ENCODE results near the gene PTPRM.

PTPRM gene

DNA sequence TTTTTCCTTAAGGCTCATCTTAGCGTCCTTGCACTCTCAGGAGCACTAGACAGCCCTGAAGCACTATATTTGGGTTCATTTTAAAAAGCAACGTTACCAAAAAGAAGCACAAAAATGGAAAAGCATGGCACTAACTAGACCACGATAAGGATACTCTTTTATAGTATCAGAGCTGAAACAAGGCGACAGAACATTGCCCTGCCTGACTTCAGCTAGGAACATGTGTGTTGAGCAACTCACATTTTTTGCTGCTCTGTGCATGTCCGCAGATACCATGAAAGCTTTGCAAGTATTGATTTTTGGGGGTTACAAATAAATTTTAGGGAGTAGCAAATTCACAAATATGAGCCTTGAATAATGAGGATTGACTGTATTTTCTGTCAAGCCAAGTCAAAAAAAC, 332.0 kb downstream of the PTPRM start:
- DNase-seq (ENCODE audit: low read depth) = no peak

DNA sequence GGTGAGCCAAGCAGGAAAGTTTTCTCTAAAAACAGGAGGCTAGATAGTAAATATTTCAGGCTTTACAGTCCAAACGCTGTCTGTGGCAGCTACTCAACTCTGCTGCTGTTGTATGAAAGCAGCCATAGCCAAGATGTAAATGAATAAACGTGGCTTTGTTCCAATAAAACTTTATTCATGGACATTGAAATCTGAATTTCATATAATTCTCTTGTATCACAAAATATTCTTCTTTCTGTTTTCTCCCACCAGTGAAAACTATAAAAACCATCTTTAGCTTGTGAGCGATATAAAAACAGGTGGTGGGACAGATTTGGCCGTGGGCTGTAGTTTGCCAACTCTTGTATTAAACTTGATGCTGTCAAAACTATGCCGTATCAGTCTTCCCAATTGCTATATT, 333.0 kb downstream of the PTPRM start:
- no peak for DNase-seq (ENCODE audit: low read depth)

DNA sequence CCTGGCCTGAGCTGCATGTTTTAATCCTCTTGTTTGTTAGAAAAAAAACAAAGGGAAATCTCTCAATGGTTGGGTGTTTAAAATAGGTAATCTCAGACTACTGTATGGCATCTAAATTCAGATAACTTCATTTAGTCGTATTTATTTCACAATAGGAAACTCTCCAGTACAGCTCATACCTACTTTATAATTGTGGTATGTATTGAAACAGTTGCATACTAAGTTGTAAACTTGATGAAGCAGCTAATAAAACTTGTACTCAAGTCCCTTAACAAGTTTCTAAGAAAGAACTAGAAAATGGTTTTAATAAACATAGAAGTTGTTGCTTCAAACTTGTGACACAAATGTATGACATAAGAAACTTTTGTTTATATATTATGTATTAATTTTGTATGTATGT, 334.5 kb downstream of the PTPRM start:
- no peak for DNase-seq (ENCODE audit: low read depth)

DNA sequence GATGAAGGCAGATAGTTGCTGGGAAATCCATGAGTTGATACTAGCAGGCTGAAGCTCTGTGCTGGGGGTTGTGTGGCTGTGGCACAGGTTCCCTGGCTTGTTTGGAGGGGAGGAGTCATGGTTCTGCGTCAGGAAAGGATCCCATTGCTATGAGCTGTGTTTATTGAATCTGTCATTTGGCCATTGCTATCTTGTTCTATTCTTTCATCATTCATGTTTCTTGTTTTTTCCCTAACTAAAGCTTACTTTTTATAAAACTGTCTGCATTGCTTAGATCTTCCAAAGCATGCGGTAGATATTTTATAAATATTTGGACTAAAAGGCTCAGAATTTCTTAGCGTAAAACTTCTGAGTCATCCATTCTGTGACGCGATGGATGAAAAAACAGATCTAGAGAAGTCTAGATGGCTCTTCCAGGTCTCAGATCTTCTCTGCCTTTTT, 335.3 kb downstream of the PTPRM start:
- no peak for DNase-seq (ENCODE audit: low read depth)

DNA sequence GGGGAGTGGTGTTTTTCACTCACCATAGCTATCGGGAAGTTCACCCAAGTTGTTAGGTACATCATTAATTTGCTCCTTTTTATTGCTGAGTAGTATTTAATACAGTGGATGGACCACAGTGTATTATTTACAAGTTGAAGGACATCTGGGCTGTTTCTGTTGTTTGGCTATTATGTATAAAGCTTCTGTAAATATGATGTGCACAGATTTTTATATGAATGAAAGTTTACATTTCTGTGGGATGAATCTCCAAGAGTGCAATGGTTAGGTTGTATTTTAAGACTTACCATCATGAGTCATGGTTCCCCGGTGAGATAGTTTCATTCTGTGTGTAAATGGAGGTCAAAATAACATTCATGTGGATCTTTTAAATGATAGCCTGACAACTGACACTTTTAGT, 337.4 kb downstream of the PTPRM start:
- DNase-seq (ENCODE audit: low read depth) = no peak

DNA sequence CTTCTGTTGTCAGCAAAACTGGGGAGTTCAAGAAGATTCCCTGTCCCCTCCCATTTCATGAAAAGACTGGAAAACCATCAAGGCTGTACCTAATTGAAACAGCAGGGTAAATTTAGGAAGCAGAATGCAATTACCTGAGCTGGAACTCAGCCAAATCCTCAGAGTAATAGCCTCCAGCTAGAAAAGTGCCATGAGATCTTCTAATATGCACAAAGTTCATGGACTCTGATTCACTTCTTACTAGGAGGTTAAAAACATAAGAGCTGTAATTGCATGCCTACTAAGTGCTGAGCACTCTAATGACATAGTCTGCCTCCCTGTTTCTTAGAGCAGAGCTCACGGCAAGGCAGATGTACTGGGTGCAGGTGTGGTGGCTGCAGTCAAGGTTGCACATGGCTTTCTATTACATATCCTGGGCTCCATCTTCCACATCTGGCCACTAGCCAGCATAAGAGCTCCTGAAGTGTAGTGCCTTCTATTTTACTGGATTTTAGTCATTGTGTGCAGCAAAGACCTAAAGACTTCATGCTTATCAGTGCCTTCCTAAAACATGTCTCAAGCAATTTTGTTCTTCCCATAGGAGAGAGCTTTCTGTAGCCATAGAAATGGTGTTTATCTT, 341.7 kb downstream of the PTPRM start:
- no peak for DNase-seq (ENCODE audit: low read depth)

DNA sequence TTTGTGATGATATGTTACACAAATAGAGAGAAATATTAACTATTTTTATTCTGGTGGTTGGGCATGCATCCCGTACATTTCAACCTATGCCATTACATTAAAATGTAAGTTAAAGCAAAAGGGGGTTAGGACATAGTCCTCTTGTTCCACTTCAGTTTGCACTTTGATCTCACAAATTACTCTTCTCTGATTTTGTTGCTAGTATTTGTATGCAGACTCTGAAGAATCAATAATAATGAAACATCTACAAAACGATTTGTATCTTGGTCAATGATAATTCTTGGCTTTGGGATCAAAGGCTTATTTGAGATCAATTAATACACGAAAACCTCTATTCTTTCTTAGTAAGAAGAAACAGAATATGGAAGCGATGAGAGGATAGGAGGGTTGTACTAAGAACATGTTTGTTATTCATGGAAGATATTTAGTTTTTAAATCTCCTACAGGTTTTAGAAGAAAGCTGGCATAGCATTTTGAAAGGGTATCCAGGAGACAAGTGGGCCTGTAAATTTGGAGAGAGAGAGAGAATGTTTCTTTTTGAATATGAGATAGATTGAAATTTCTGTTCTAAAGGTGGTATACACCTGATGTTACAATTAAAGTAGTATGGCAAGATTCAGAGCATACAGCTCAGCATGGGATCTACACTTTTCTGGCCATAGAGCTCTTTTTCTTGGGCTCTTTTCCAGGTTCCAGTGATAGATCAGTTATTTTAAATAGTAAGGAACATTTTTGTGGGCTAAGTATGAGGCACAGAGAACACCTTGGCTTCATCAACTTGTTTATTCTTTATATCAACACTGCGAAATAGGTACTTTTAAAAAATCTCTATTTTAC, 347.9 kb downstream of the PTPRM start:
- no peak for DNase-seq (ENCODE audit: low read depth)

DNA sequence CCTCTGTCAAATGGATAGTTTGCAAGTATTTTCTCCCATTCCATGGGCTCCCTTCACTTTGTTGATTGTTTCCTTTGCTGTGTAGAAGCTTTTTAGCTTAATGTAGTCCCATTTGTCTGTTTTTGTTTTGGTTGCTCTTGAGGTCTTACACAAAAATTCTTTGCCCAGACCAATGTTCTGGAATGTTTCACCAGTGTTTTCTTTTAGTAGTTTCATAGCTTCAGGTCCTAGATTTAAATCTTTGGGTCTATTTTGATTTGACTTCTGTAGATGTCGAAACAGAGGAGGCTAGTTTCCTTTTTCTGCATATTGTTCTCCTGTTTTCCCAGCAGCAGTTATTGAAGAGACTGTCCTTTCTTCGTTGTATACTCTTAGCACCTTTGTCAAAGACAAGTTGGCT, 351.6 kb downstream of the PTPRM start:
- no peak for DNase-seq (ENCODE audit: low read depth)

DNA sequence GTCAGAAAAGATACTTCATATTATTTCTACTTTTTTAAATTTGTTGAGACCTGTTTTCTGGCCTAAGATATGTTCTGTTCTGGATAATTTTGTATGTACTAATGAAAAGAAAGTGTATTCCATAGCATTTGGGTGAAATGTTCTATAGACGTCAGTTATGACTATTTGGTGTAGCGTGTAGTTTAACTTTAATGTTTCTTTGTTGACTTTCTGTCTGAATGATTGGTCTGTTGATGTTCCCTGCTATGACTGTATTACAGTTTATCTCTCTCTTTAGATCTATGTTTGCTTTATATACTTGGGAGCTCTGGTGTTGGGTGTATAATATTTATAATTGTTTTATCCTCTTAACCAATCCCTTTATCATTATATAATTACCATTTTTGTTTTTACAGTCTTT, 352.4 kb downstream of the PTPRM start:
- DNase-seq (ENCODE audit: low read depth) = no peak

DNA sequence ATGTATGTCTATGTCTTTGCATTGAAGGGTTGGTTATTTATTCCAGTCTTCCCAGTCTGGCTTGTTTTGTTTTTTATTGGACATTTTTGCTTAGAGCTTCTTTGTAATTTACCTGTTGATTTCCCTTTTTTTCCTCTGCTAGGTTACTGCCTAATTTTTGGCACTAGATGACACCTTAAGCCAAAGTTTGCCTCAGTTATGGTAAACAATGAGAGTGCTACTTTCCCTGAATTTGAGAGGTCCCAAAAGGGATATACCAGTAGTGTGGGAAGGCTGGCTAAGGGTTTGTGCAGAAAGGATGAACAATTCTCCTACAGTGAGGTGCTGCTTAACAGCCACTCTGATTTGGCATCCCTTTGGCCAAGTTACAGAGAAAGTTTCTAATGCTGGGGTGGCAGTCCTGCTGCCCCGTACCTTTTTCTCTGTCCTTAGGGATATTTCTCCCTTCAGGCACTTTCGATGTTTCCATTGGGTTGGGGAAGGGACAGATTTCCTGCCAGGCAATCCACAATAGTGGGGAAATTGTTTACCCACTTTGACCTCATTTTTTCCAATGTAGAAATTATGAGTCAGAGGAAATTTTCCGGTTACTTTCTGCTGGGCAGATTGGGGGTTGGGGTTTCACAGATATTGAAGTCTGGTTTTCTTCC, 354.9 kb downstream of the PTPRM start:
- no peak for DNase-seq (ENCODE audit: low read depth)

DNA sequence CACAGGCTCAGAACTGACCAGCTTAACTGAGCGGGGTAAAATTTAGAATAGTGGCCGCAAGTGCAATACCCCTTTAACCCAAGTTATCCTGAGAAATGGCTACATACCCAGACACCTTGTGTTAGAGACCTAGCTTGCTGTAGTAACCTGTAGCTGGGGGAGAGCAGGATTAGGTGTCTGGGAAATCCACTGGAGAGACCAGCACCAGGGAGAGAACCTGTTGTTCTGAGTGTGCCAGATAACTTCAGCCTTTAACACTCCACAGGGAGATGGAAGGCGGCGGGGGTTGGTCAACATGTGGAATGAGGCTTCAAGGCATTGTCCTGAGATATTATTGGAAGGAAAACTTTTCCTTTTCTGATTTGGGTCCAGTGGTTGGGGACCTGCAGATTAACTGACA, 356.0 kb downstream of the PTPRM start:
- no peak for DNase-seq (ENCODE audit: low read depth)

DNA sequence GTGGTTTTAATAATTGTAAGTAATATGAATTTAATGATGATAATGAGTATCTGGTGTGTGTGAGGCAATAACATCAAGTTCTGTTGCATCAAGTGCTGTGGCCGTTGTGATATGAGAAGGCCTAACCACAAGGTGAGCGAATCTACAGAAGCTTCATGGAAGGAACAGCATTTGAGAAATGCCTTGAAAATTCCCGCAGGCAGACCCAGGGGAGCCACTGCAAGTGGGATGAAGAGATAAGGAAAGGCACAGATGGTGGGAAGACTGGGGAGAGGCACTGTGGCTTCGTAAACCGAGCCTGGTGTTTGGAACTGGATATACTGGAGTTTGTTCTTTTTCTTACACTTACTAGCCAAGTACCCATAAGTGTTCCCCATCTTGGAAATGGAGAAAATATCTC, 357.5 kb downstream of the PTPRM start:
- DNase-seq (ENCODE audit: low read depth) = no peak

DNA sequence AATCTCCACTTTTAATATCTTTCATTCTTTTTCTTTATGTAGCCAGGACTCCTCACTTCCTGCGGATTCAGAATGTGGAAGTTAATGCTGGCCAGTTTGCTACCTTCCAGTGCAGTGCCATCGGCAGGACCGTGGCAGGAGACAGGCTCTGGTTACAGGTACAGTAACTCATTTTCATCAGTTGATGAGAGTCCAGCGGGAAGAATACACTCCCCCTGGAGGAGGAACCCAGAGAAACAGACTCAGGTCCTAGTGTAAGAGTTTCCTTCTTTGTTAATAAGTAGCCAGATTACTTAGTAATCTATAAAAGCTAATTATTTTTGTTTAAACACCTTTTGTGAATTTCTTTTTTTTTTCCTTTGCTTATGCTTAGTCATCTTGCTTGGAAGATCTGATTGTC, 359.4 kb downstream of the PTPRM start:
- no peak for DNase-seq (ENCODE audit: low read depth)

DNA sequence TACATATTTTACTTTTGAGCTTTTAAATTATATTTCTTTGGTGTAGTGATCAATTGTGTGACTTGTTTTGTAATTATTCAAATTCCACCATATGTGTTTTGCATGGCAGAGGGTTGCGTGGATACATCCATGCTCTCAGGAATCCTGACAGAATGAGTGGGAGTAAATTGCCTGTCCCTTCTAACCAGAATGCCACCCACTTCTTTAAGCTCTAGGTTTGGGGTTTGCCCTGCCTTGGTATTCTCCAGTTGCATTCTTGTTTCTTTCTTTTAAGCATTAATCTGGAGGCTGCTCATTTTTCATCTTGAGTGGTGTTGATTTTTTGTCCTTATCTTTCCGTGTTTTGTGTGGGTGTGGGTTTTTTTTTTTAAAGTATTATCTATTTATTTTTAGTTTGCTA, 360.0 kb downstream of the PTPRM start:
- DNase-seq (ENCODE audit: low read depth) = no peak

DNA sequence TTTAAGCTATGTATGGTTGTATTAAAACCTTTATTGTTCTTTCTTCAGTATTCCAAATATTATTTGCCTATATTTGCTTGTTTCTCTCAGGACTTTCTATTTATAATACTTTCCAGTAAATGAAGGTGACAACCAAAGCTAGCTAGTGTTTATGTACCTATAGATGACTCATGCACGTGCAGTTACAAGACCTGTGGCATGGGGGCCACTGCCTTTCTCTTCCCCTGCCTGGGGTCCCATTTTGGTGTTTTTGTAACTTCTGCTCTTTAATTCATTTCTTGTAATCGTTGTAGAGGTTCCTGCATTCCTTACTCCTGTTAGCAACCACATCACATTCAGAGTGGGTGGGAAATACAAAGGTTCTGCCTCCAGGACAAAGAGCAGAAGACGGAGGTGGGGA, 364.6 kb downstream of the PTPRM start:
- DNase-seq (ENCODE audit: low read depth) = no peak

DNA sequence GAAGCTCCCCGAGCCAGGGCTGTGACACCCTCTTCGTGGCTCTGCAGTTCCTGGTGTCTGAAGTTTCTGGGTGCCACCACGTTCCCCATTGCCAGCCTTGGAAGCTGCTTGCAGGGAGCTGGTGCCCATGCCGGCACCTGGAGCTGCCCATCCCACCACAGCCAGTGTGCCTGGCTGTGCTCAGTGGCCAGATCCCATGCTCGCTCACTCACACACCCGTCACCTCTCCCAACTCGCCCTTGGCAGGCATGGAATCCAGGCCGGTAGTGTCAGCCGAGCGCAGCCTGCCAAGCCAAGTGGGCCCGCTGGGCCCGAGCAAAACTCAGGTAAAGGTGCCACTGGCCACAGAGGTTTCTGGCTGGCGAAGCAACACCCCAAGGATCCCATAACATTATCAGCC, 370.2 kb downstream of the PTPRM start:
- DNase-seq (ENCODE audit: low read depth) = no peak

DNA sequence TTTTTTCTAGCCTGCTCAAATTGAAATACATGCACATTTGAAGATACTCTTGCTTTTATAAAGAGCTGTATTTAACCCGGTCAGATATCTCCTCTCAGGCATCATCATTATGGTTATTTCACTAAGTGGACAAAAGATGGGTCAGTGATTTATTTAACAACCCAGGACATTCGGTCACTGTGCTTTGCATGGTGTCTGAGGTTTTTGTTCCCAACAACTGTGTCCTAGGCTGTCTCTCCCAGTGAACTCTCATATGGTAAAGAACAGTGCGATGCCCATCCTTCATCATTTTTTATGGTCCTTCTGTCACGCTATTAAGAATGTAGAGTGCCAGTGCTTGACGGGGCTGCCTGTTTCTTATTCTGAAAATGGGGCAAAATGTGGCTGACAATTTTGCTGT, 372.4 kb downstream of the PTPRM start:
- no peak for DNase-seq (ENCODE audit: low read depth)

DNA sequence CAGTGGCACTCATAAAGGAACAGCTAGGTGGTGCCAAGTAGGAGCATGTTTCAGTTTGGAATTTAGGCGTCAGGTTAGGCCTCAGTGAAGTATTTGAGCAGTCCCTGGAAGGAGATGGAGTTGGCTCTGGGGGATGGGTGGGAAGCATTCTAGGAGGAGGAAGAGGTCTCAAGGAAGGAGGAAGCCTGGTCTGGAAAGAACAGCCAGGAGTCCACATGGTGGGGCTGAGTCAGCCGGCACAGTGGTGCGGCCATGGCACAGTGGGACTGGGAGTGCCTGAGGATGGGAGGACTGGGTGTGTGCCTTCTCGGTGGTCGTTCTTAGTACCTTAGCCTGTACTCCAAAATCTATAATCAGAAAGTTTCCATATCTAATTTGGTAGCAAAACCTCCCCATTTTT, 373.3 kb downstream of the PTPRM start:
- no peak for DNase-seq (ENCODE audit: low read depth)

DNA sequence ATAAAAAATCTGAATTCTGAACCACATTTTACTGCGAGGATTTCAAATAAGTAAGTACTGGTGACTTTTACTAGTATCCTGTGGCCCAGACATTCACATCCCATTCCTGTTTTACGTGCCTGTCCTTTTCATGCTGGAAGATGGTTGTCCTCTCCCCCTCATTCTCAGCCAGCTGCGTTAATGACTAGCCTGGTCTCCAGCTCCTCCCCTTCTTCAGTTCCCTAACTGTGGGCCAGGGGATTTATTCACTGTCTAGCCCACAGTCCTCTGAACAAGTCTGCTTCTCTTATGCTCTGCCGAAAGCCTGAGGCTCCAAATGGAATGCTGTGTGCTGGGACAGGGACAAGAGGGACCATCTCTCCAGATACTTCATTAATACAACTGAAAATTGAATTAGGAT, 373.9 kb downstream of the PTPRM start:
- DNase-seq (ENCODE audit: low read depth) = no peak

DNA sequence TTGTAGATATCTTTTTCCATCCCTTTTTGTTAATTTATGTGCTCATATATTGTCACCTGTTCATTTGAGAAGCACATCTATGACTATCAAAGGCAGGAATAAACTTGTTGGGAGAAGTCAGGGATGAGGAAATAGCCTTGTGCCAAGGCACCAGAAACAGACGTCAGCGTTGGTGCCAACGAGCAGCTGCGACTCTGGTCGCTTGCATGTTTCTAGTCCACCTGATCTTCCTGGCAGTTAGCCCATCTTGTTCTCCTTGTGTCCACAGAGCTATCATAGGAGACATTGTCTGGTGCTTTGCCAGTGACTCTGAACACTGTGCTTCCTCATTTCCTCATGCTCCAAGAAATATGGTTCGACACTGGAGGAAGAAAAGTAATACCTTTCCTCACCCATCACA, 374.4 kb downstream of the PTPRM start:
- DNase-seq (ENCODE audit: low read depth) = no peak

DNA sequence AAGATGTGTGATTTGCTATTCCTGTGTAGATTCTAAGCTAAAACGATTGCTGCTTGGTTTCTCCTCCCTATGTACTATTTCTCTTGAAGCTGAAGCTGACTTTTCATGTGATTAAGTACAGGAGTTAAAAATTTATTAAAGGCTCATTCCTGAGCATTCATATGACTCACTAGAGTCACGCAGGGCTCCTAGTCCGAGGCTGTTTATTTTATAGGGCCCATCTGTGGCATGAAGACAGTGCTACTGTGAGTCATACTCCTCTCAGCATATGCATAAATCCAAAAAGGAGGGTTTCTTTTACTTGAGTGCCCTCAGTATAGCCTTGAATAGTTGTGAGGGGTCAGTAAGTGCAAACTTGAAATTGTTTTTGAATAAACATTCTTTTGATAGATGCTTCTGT, 378.8 kb downstream of the PTPRM start:
- DNase-seq (ENCODE audit: low read depth) = no peak

DNA sequence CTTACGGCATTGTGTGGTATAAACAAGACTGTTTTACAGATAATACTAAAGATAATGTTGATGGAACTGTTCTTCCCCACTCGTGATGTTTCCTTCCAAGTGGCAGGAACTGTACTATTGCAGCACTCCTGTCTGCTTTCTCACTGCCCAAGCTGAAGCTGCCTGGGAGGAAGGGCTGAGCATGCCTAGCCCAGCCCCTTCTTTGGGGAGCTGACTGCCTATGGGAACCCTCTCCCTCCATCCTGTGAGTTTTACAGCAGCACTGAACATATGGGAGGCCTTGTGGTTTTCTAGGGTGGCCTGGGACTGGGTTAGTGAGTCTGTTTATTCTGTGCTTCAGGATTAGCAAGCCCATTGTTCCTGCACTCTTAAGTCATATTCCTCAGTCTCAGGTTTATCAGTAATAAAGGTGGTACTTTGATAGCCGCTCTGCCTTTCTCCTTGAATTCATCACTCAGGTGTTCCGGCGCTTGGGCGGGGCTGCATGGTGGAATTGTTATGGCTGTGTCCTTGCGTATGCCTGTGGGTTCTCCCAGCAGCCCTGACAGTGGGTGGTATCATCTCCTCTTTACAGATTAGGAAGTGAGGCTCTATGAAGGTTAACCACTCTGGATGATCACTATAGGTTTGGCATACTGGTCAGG, 379.7 kb downstream of the PTPRM start:
- no peak for DNase-seq (ENCODE audit: low read depth)

All from stimulated activated CD8-positive, alpha-beta memory T cell treated with anti-CD3 and anti-CD28 coated beads, Interleukin-4, amount 100 ng/mL, for 24 hours (primary cell).